ENCODE results near the gene IFIT1.

GRCh38 chr10:89404104-89405047, 12.0 kb downstream of the IFIT1 start:
- TF ChIP-seq EZH2 (IDR thresholded peaks at IDR 0.05; ENCODE audit: borderline replicate concordance, low read depth, low read length) (no peak), HDAC2 (IDR thresholded peaks at IDR 0.05) (no peak), SNAPC5 (CRISPR knock-in tag; IDR thresholded peaks at IDR 0.05) (no peak), POLR2A (conservative IDR thresholded peaks at IDR 0.05) (no peak), ZNF354B (CRISPR knock-in tag; IDR thresholded peaks at IDR 0.05) (no peak), NCOA1 (IDR thresholded peaks at IDR 0.05; ENCODE audit: low read depth) (no peak), EHMT2 (IDR thresholded peaks at IDR 0.05) (no peak), FOXJ3 (CRISPR knock-in tag; IDR thresholded peaks at IDR 0.05) (no peak), TAF9B (IDR thresholded peaks at IDR 0.05; ENCODE audit: partially characterized antibody) (no peak), ZBTB40 (IDR thresholded peaks at IDR 0.05) (no peak), ZBTB40 (CRISPR knock-in tag; IDR thresholded peaks at IDR 0.05) (no peak)
- TF ChIP-seq, protein P1, sequence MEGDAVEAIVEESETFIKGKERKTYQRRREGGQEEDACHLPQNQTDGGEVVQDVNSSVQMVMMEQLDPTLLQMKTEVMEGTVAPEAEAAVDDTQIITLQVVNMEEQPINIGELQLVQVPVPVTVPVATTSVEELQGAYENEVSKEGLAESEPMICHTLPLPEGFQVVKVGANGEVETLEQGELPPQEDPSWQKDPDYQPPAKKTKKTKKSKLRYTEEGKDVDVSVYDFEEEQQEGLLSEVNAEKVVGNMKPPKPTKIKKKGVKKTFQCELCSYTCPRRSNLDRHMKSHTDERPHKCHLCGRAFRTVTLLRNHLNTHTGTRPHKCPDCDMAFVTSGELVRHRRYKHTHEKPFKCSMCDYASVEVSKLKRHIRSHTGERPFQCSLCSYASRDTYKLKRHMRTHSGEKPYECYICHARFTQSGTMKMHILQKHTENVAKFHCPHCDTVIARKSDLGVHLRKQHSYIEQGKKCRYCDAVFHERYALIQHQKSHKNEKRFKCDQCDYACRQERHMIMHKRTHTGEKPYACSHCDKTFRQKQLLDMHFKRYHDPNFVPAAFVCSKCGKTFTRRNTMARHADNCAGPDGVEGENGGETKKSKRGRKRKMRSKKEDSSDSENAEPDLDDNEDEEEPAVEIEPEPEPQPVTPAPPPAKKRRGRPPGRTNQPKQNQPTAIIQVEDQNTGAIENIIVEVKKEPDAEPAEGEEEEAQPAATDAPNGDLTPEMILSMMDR (IDR thresholded peaks at IDR 0.05 in 2 of 3, conservative IDR thresholded peaks at IDR 0.05 in 1 of 3; ENCODE audit: insufficient read depth in 2 of 3, low read depth in 1 of 3, low read length in 3 of 3), result no peak
